Measurements from ENCODE around the gene COX20.
"Not testable (repeated sequence)": the region's sequence is repeated elsewhere in the genome, so short reads cannot be mapped to it uniquely, and the experiment has no call there.

COX20 gene

GRCh38 chr1:244822878-244823277 lies 12.6 kb upstream of the COX20 start:
- Histone ChIP-seq H3K27me3 (ENCODE audit: control insufficient read depth, insufficient read depth, low read length) (no peaks in the 10 kb centered on the region), H3K36me3 (ENCODE audit: control insufficient read depth, insufficient read depth, low read length) (no peaks in the 10 kb centered on the region), H3K27ac (ENCODE audit: low read length) (no peak overlapping the region), H3K9me3 (ENCODE audit: control insufficient read depth, insufficient read depth, low read length) (no peaks in the 10 kb centered on the region), H3K4me1 (ENCODE audit: control insufficient read depth, insufficient read depth, low read length) (no peaks in the 10 kb centered on the region), H3K4me3 (ENCODE audit: low read length) (no peak overlapping the region)
- no peak for DNase-seq (ENCODE audit: low read depth, low spot score)
- no CpG with 5 or more reads among the region's 11 CpGs for WGBS (ENCODE audit: insufficient coverage, insufficient read length)

GRCh38 chr1:244826712-244827111 lies 8.7 kb upstream of the COX20 start:
- H3K36me3 ChIP-seq (ENCODE audit: control insufficient read depth, insufficient read depth, low read length) = no peaks in the 10 kb centered on the region
- no peaks in the 10 kb centered on the region for H3K4me1 ChIP-seq (ENCODE audit: control insufficient read depth, insufficient read depth, low read length)
- no peak overlapping the region for H3K4me3 ChIP-seq (ENCODE audit: low read length)
- no peaks in the 10 kb centered on the region for H3K9me3 ChIP-seq (ENCODE audit: control insufficient read depth, insufficient read depth, low read length)
- H3K27ac ChIP-seq (ENCODE audit: low read length) = no peak overlapping the region
- DNase-seq (ENCODE audit: low read depth, low spot score) = no peak
- no CpG with 5 or more reads among the region's 4 CpGs for WGBS (ENCODE audit: insufficient coverage, insufficient read length)
- H3K27me3 ChIP-seq (ENCODE audit: control insufficient read depth, insufficient read depth, low read length) = no peaks in the 10 kb centered on the region

- no peaks in the 10 kb centered on the region for H3K36me3 ChIP-seq (ENCODE audit: control insufficient read depth, insufficient read depth, low read length)
- H3K27me3 ChIP-seq (ENCODE audit: control insufficient read depth, insufficient read depth, low read length) = no peaks in the 10 kb centered on the region
- H3K4me1 ChIP-seq (ENCODE audit: control insufficient read depth, insufficient read depth, low read length) = no peaks in the 10 kb centered on the region
- DNase-seq (ENCODE audit: low read depth, low spot score) = no peak
- H3K27ac ChIP-seq (ENCODE audit: low read length) = no peak overlapping the region
- H3K4me3 ChIP-seq (ENCODE audit: low read length) = no peak overlapping the region
- WGBS (ENCODE audit: insufficient coverage, insufficient read length) = 100% methylated on average over 1 of the region's 3 CpGs
- no peaks in the 10 kb centered on the region for H3K9me3 ChIP-seq (ENCODE audit: control insufficient read depth, insufficient read depth, low read length)
Measured at GRCh38 chr1:244830639-244831038, 4.8 kb upstream of the COX20 start.

GRCh38 chr1:244833260-244833659 lies 2.2 kb upstream of the COX20 start:
- H3K27ac ChIP-seq (ENCODE audit: low read length); H3K4me1 ChIP-seq (ENCODE audit: control insufficient read depth, insufficient read depth, low read length); H3K27me3 ChIP-seq (ENCODE audit: control insufficient read depth, insufficient read depth, low read length); H3K36me3 ChIP-seq (ENCODE audit: control insufficient read depth, insufficient read depth, low read length); DNase-seq (ENCODE audit: low read depth, low spot score); H3K9me3 ChIP-seq (ENCODE audit: control insufficient read depth, insufficient read depth, low read length); H3K4me3 ChIP-seq (ENCODE audit: low read length): not testable (repeated sequence)
- no CpG with 5 or more reads among the region's 8 CpGs for WGBS (ENCODE audit: insufficient coverage, insufficient read length)

GRCh38 chr1:244833734-244834542 lies 1.5 kb upstream of the COX20 start:
- Histone ChIP-seq H3K9me3 (ENCODE audit: control insufficient read depth, insufficient read depth, low read length) (no peaks in the 10 kb centered on the region), H3K36me3 (ENCODE audit: control insufficient read depth, insufficient read depth, low read length) (no peaks in the 10 kb centered on the region), H3K27ac (ENCODE audit: low read length) (peak overlapping the region; percentile 50), H3K4me3 (ENCODE audit: low read length) (peak overlapping the region; percentile 4; the same call in 1 of the 2 replicates), H3K4me1 (ENCODE audit: control insufficient read depth, insufficient read depth, low read length) (no peaks in the 10 kb centered on the region), H3K27me3 (ENCODE audit: control insufficient read depth, insufficient read depth, low read length) (no peaks in the 10 kb centered on the region)
- WGBS (ENCODE audit: insufficient coverage, insufficient read length) = no CpG with 5 or more reads among the region's 32 CpGs
- DNase-seq (ENCODE audit: low read depth, low spot score) = no peak

GRCh38 chr1:244834543-244835275 lies 749 bp upstream of the COX20 start:
- Histone ChIP-seq H3K9me3 (ENCODE audit: control insufficient read depth, insufficient read depth, low read length) (no peaks in the 10 kb centered on the region), H3K4me1 (ENCODE audit: control insufficient read depth, insufficient read depth, low read length) (no peaks in the 10 kb centered on the region), H3K36me3 (ENCODE audit: control insufficient read depth, insufficient read depth, low read length) (no peaks in the 10 kb centered on the region), H3K27ac (ENCODE audit: low read length) (peak overlapping the region; percentile 50), H3K4me3 (ENCODE audit: low read length) (peak overlapping the region; percentile 53; the same call in 1 of the 2 replicates), H3K27me3 (ENCODE audit: control insufficient read depth, insufficient read depth, low read length) (no peaks in the 10 kb centered on the region)
- WGBS (ENCODE audit: insufficient coverage, insufficient read length) = no CpG with 5 or more reads among the region's 49 CpGs
- no peak for DNase-seq (ENCODE audit: low read depth, low spot score)

- DNase-seq (ENCODE audit: low read depth, low spot score) = no peak
- no peaks in the 10 kb centered on the region for H3K9me3 ChIP-seq (ENCODE audit: control insufficient read depth, insufficient read depth, low read length)
- 0 out of 2 replicates have a peak, but pooled peaks cover 2% of the 10 kb centered on the region for H3K36me3 ChIP-seq (ENCODE audit: control insufficient read depth, insufficient read depth, low read length)
- no peaks in the 10 kb centered on the region for H3K4me1 ChIP-seq (ENCODE audit: control insufficient read depth, insufficient read depth, low read length)
- no CpG with 5 or more reads among the region's 7 CpGs for WGBS (ENCODE audit: insufficient coverage, insufficient read length)
- H3K4me3 ChIP-seq (ENCODE audit: low read length) = peak overlapping the region; percentile 53; the same call in 1 of the 2 replicates
- H3K27ac ChIP-seq (ENCODE audit: low read length) = no peak overlapping the region
- H3K27me3 ChIP-seq (ENCODE audit: control insufficient read depth, insufficient read depth, low read length) = no peaks in the 10 kb centered on the region
Measured at GRCh38 chr1:244836135-244836521, 670 bp downstream of the COX20 start.

- Histone ChIP-seq H3K36me3 (ENCODE audit: control insufficient read depth, insufficient read depth, low read length) (peaks cover 3% of the 10 kb centered on the region; the same call in 1 of the 2 replicates), H3K4me1 (ENCODE audit: control insufficient read depth, insufficient read depth, low read length) (no peaks in the 10 kb centered on the region), H3K4me3 (ENCODE audit: low read length) (peak overlapping the region; percentile 53; the same call in 1 of the 2 replicates)
Measured at GRCh38 chr1:244836584-244836983, 1.1 kb downstream of the COX20 start.

GRCh38 chr1:244837597-244838258 lies 2.3 kb downstream of the COX20 start:
- no peaks in the 10 kb centered on the region for H3K9me3 ChIP-seq (ENCODE audit: control insufficient read depth, insufficient read depth, low read length)
- no peaks in the 10 kb centered on the region for H3K4me1 ChIP-seq (ENCODE audit: control insufficient read depth, insufficient read depth, low read length)
- WGBS (ENCODE audit: insufficient coverage, insufficient read length) = no CpG with 5 or more reads among the region's 5 CpGs
- DNase-seq (ENCODE audit: low read depth, low spot score) = no peak
- H3K27ac ChIP-seq (ENCODE audit: low read length) = no peak overlapping the region
- peaks cover 4% of the 10 kb centered on the region; the same call in 1 of the 2 replicates for H3K36me3 ChIP-seq (ENCODE audit: control insufficient read depth, insufficient read depth, low read length)
- H3K4me3 ChIP-seq (ENCODE audit: low read length) = no peak overlapping the region
- no peaks in the 10 kb centered on the region for H3K27me3 ChIP-seq (ENCODE audit: control insufficient read depth, insufficient read depth, low read length)

More at GRCh38 chr1:244836584-244836983, 1.1 kb downstream of the COX20 start:
- Histone ChIP-seq H3K27me3 (ENCODE audit: control insufficient read depth, insufficient read depth, low read length) (no peaks in the 10 kb centered on the region), H3K27ac (ENCODE audit: low read length) (no peak overlapping the region), H3K9me3 (ENCODE audit: control insufficient read depth, insufficient read depth, low read length) (no peaks in the 10 kb centered on the region)
- WGBS (ENCODE audit: insufficient coverage, insufficient read length) = no CpG with 5 or more reads among the region's 3 CpGs
- no peak for DNase-seq (ENCODE audit: low read depth, low spot score)

- DNase-seq (ENCODE audit: low read depth, low spot score) = no peak
- no peak overlapping the region for H3K27ac ChIP-seq (ENCODE audit: low read length)
- H3K27me3 ChIP-seq (ENCODE audit: control insufficient read depth, insufficient read depth, low read length) = no peaks in the 10 kb centered on the region
- WGBS (ENCODE audit: insufficient coverage, insufficient read length) = no CpG with 5 or more reads among the region's 2 CpGs
- H3K36me3 ChIP-seq (ENCODE audit: control insufficient read depth, insufficient read depth, low read length) = peaks cover 11% of the 10 kb centered on the region; the same call in 1 of the 2 replicates
- H3K4me1 ChIP-seq (ENCODE audit: control insufficient read depth, insufficient read depth, low read length) = no peaks in the 10 kb centered on the region
- no peak overlapping the region for H3K4me3 ChIP-seq (ENCODE audit: low read length)
- H3K9me3 ChIP-seq (ENCODE audit: control insufficient read depth, insufficient read depth, low read length) = no peaks in the 10 kb centered on the region
Measured at GRCh38 chr1:244839656-244840055, 4.2 kb downstream of the COX20 start.
